ENCODE measurements around the gene GALNT16. TPM values are rescaled to one million over a fixed set of nuclear protein-coding genes. Genes with fewer than 3 reads are reported as not detected.

GALNT16 gene
- total and polyA plus RNA-seq, 2 of the 8 experiments (the other 6 are each of a cell fraction or from before 2014, with no cell fraction given) = 5.4 to 6.3 TPM

- DNase-seq (ENCODE audit: low read depth in 1 of 2, low spot score in 2 of 2) = peak in 1 of 2 experiments; percentile 35
- no peak overlapping the region for H3K23ac ChIP-seq (ENCODE audit: insufficient read length)
- no peak overlapping the region for H3K4me2 ChIP-seq (ENCODE audit: insufficient read depth in 1 of 2, low read depth in 2 of 2, low read length in 2 of 2)
- H3K36me3 ChIP-seq (ENCODE audit: control insufficient read depth in 2 of 4, insufficient read depth in 4 of 4, low read length in 3 of 4) = no peaks in the 10 kb centered on the region
- H2BK20ac ChIP-seq (ENCODE audit: low read length) = no peak overlapping the region
- H3K79me1 ChIP-seq (ENCODE audit: low read depth, low read length) = no peaks in the 10 kb centered on the region
- no peak overlapping the region for H4K5ac ChIP-seq (ENCODE audit: insufficient read length, low read depth, low read length)
- no peak overlapping the region for H3K14ac ChIP-seq (ENCODE audit: insufficient read length)
- no peak overlapping the region for H2BK15ac ChIP-seq (ENCODE audit: low read length)
- WGBS, 2 experiments (ENCODE audit: extremely low coverage in 1 of 2, insufficient coverage in 1 of 2, insufficient read length in 1 of 2, insufficient replicate concordance in 2 of 2, low coverage in 1 of 2, low lambda C conversion rate in 2 of 2, missing lambda C conversion rate in 1 of 2) = 88% methylated on average over 8 of the region's 8 CpGs; no CpG with 5 or more reads in 1 of the 2 experiments
- no peaks in the 10 kb centered on the region for H4K20me1 ChIP-seq (replicated peaks in 1 of 2; ENCODE audit: control insufficient read depth in 1 of 2, insufficient read depth in 2 of 2, low read length in 2 of 2)
- TF ChIP-seq BACH1 (IDR thresholded peaks at IDR 0.05; ENCODE audit: low read length) = no peak
- no peak overlapping the region for H3K18ac ChIP-seq (ENCODE audit: extremely low read depth, low read length)
- H4K8ac ChIP-seq (ENCODE audit: extremely low read depth, insufficient read depth, low read length) = no peak overlapping the region
- no peak overlapping the region for H2AK5ac ChIP-seq (ENCODE audit: low read depth, low read length)
- no peak overlapping the region for H3K56ac ChIP-seq (replicated peaks; ENCODE audit: insufficient read length, low read depth, low read length)
- H3K27me3 ChIP-seq (replicated peaks in 1 of 4; ENCODE audit: control insufficient read depth in 3 of 4, extremely low read depth in 1 of 4, insufficient read depth in 3 of 4, low read length in 3 of 4) = no peaks in the 10 kb centered on the region
- H2BK12ac ChIP-seq (ENCODE audit: low read depth, low read length) = no peak overlapping the region
- no peak overlapping the region for H2BK120ac ChIP-seq (replicated peaks; ENCODE audit: low read depth, low read length)
- no peak overlapping the region for H2AFZ ChIP-seq (ENCODE audit: low read length)
- H3K4ac ChIP-seq (replicated peaks; ENCODE audit: insufficient read length, low read depth, low read length) = no peak overlapping the region
- CTCF ChIA-PET (ENCODE audit: partially characterized antibody) = interaction anchor here (1.4 to 5.3 kb wide), 6 partner anchors 19 to 77 kb away, joined by 8 to 34 read pairs (median 18); no protein-coding TSS in a partner anchor
- no peak overlapping the region for H3K4me3 ChIP-seq (ENCODE audit: extremely low read depth in 1 of 4, insufficient read depth in 2 of 4, low read depth in 3 of 4, low read length in 4 of 4)
- H3K9me3 ChIP-seq (ENCODE audit: insufficient read depth in 2 of 2, low read depth in 1 of 2, low read length in 1 of 2) = no peaks in the 10 kb centered on the region
- POLR2A ChIA-PET (ENCODE audit: partially characterized antibody) = no interaction called here
- no peak overlapping the region for H4K91ac ChIP-seq (replicated peaks; ENCODE audit: insufficient read length, low read length)
- no peaks in the 10 kb centered on the region for H3K79me2 ChIP-seq (ENCODE audit: control insufficient read depth in 1 of 2, insufficient read depth in 2 of 2, low read length in 2 of 2)
- H3K9ac ChIP-seq (replicated peaks in 1 of 4; ENCODE audit: extremely low read depth in 1 of 4, low read depth in 3 of 4, low read length in 3 of 4) = no peak overlapping the region
- H3K23me2 ChIP-seq (ENCODE audit: low read depth, low read length) = no peaks in the 10 kb centered on the region
- H3K27ac ChIP-seq (ENCODE audit: low read depth, low read length) = no peak overlapping the region
- peaks cover 0 to 9% (median 6%) of the 10 kb centered on the region in 4 experiments; a peak in 6 of 7 replicates for H3K4me1 ChIP-seq (replicated peaks in 1 of 4; ENCODE audit: control insufficient read depth in 3 of 4, insufficient read depth in 4 of 4, low read length in 3 of 4)
- FAIRE-seq = no peak
- no peak overlapping the region for H2BK5ac ChIP-seq (ENCODE audit: low read depth, low read length)
Observed at GRCh38 chr14:69318901-69319475, 59.0 kb downstream of the GALNT16 start.

Data from H1 (cell line).